Activated T-cell treated with anti-CD3 and anti-CD28 coated beads, Interleukin-2, amount 50 U/mL, for 72 hours (primary cell): ENCODE measurements around the gene MAGOHB. TPM values are rescaled to one million over a fixed set of nuclear protein-coding genes. Genes with fewer than 3 reads are reported as not detected.
A peak's percentile ranks its signal among the peaks of the same experiment; 100 is the strongest.
"Not testable (repeated sequence)": the region's sequence is repeated elsewhere in the genome, so short reads cannot be mapped to it uniquely, and the experiment has no call there.

ENCODE experiments used
- ATAC-seq, 2 donors: fragments of 150-1000 bp; cut with Tn5 transposase; replicated peaks in 1 of 2; 2 replicates each; pipeline ENCODE4 v1.10.0; 2021; ENCODE audit warnings: moderate library complexity in 2 of 2, mild to moderate bottlenecking in 1 of 2
- DNase-seq, 2 donors: peaks; one replicate each; pipeline ENCODE4 v3.0.0; 2021 to 2022; ENCODE audit warnings: mixed read lengths in 1 of 2
- H3K27ac Mint-ChIP-seq: one replicate; pipeline ENCODE4 v1.8.0; 2022; ENCODE audit warnings: mild to moderate bottlenecking, moderate library complexity, mixed read lengths
- H3K27me3 Mint-ChIP-seq: one replicate; pipeline ENCODE4 v1.8.0; 2022; ENCODE audit warnings: low read depth, mixed read lengths
- H3K36me3 Mint-ChIP-seq, 2 donors: one replicate each; pipeline ENCODE4 v1.8.0; 2022; ENCODE audit warnings: mixed read lengths in 2 of 2, mild to moderate bottlenecking in 1 of 2; ENCODE audit not compliant: insufficient read depth in 2 of 2
- H3K4me1 Mint-ChIP-seq: one replicate; pipeline ENCODE4 v1.8.0; 2022; ENCODE audit warnings: low read depth, mixed read lengths
- H3K4me3 Mint-ChIP-seq, 2 donors: one replicate each; pipeline ENCODE4 v1.8.0; 2022; ENCODE audit warnings: mild to moderate bottlenecking in 2 of 2, mixed read lengths in 2 of 2, moderate library complexity in 2 of 2
- H3K9me3 Mint-ChIP-seq, 2 donors: one replicate each; pipeline ENCODE4 v1.8.0; 2022; ENCODE audit warnings: mixed read lengths in 2 of 2
- total RNA-seq, 2 donors: library from RNA; stranded (reverse); gene quantifications; one replicate each; pipeline ENCODE4 v1.2.3, GENCODE V29; 2022

The MAGOHB gene
- total RNA-seq, 2 donors from 2014 or later = 42.7 to 52.5 TPM

- DNase-seq = no peak
- no peaks in the 10 kb centered on the region for H3K9me3 Mint-ChIP-seq
- no peak overlapping the region for H3K4me3 Mint-ChIP-seq
- H3K4me1 Mint-ChIP-seq = no peaks in the 10 kb centered on the region
- ATAC-seq = no peak
- peaks cover 18% of the 10 kb centered on the region for H3K27me3 Mint-ChIP-seq
- no peak overlapping the region for H3K27ac Mint-ChIP-seq
- no peaks in the 10 kb centered on the region for H3K36me3 Mint-ChIP-seq
Observed at GRCh38 chr12:10632226-10632625, 18.8 kb upstream of the MAGOHB start.

- H3K9me3 Mint-ChIP-seq = no peaks in the 10 kb centered on the region
- no peaks in the 10 kb centered on the region for H3K4me1 Mint-ChIP-seq
- H3K4me3 Mint-ChIP-seq = no peak overlapping the region
- no peak for ATAC-seq
- H3K27me3 Mint-ChIP-seq = peaks cover 15% of the 10 kb centered on the region
- no peak for DNase-seq
- no peak overlapping the region for H3K27ac Mint-ChIP-seq
- H3K36me3 Mint-ChIP-seq = no peaks in the 10 kb centered on the region
Observed at GRCh38 chr12:10624605-10625004, 11.2 kb upstream of the MAGOHB start.

- Mint-ChIP-seq H3K27ac (no peak overlapping the region), H3K9me3 (no peaks in the 10 kb centered on the region), H3K4me3 (no peak overlapping the region), H3K36me3 (no peaks in the 10 kb centered on the region), H3K4me1 (no peaks in the 10 kb centered on the region), H3K27me3 (peaks cover 27% of the 10 kb centered on the region)
- ATAC-seq (no peak), DNase-seq (no peak)
Observed at GRCh38 chr12:10623131-10623530, 9.7 kb upstream of the MAGOHB start.

GRCh38 chr12:10621278-10621677 is 7.9 kb upstream of the MAGOHB start:
- Mint-ChIP-seq H3K36me3 (no peaks in the 10 kb centered on the region), H3K4me1 (no peaks in the 10 kb centered on the region), H3K27me3 (peaks cover 41% of the 10 kb centered on the region), H3K27ac (no peak overlapping the region), H3K9me3 (no peaks in the 10 kb centered on the region), H3K4me3 (no peak overlapping the region)
- ATAC-seq (no peak), DNase-seq (no peak)

- ATAC-seq (no peak), DNase-seq (no peak)
- Mint-ChIP-seq H3K4me1 (no peaks in the 10 kb centered on the region), H3K36me3 (no peaks in the 10 kb centered on the region), H3K27ac (no peak overlapping the region), H3K9me3 (no peaks in the 10 kb centered on the region), H3K27me3 (peaks cover 41% of the 10 kb centered on the region), H3K4me3 (no peak overlapping the region)
Observed at GRCh38 chr12:10620078-10620779, 6.8 kb upstream of the MAGOHB start.

- Mint-ChIP-seq H3K4me1 (no peaks in the 10 kb centered on the region), H3K36me3 (peaks cover under 1 to 1% of the 10 kb centered on the region in 2 donors), H3K27me3 (peaks cover 41% of the 10 kb centered on the region), H3K9me3 (no peaks in the 10 kb centered on the region), H3K27ac (no peak overlapping the region), H3K4me3 (no peak overlapping the region)
- ATAC-seq = no peak
- DNase-seq = no peak
Observed at GRCh38 chr12:10618338-10618987, 5.1 kb upstream of the MAGOHB start.

- H3K27me3 Mint-ChIP-seq = peaks cover 41% of the 10 kb centered on the region
- no peak overlapping the region for H3K27ac Mint-ChIP-seq
- H3K9me3 Mint-ChIP-seq = no peaks in the 10 kb centered on the region
- DNase-seq = no peak
- ATAC-seq = no peak
- no peak overlapping the region for H3K4me3 Mint-ChIP-seq
- peaks cover 4 to 5% of the 10 kb centered on the region in 2 donors for H3K36me3 Mint-ChIP-seq
- H3K4me1 Mint-ChIP-seq = no peaks in the 10 kb centered on the region
Observed at GRCh38 chr12:10617863-10618262, 4.5 kb upstream of the MAGOHB start.

- no peaks in the 10 kb centered on the region for H3K9me3 Mint-ChIP-seq
- DNase-seq (no peak), ATAC-seq (no peak)
- H3K27me3 Mint-ChIP-seq = peaks cover 35% of the 10 kb centered on the region
- H3K36me3 Mint-ChIP-seq = peaks cover 4 to 11% of the 10 kb centered on the region in 2 donors
- no peak overlapping the region for H3K4me3 Mint-ChIP-seq
- peaks cover 23% of the 10 kb centered on the region for H3K4me1 Mint-ChIP-seq
- no peak overlapping the region for H3K27ac Mint-ChIP-seq
Observed at GRCh38 chr12:10615532-10615931, 2.1 kb upstream of the MAGOHB start.

GRCh38 chr12:10614056-10614370 is 604 bp upstream of the MAGOHB start:
- Mint-ChIP-seq H3K27me3 (peaks cover 21% of the 10 kb centered on the region), H3K36me3 (peaks cover 7 to 19% of the 10 kb centered on the region in 2 donors), H3K4me3 (peak overlapping the region; percentile 99 to 100), H3K27ac (peak overlapping the region; percentile 100), H3K4me1 (peaks cover 28% of the 10 kb centered on the region), H3K9me3 (no peaks in the 10 kb centered on the region)
- no peak for DNase-seq
- ATAC-seq = peak in 1 of 2 donors; percentile 33

- no peak for DNase-seq
- H3K4me3 Mint-ChIP-seq = peak overlapping the region; percentile 99 to 100
- peak in 1 of 2 donors; percentile 3 for ATAC-seq
- H3K27ac Mint-ChIP-seq = peak overlapping the region; percentile 100
- peaks cover 12% of the 10 kb centered on the region for H3K27me3 Mint-ChIP-seq
- peaks cover 7 to 27% of the 10 kb centered on the region in 2 donors for H3K36me3 Mint-ChIP-seq
- no peaks in the 10 kb centered on the region for H3K9me3 Mint-ChIP-seq
- peaks cover 30% of the 10 kb centered on the region for H3K4me1 Mint-ChIP-seq
Observed at GRCh38 chr12:10612984-10613348, 443 bp downstream of the MAGOHB start.

- H3K4me3 Mint-ChIP-seq = peak overlapping the region; percentile 99 to 100
- H3K36me3 Mint-ChIP-seq = peaks cover 9 to 29% of the 10 kb centered on the region in 2 donors
- H3K4me1 Mint-ChIP-seq = peaks cover 30% of the 10 kb centered on the region
- no peaks in the 10 kb centered on the region for H3K9me3 Mint-ChIP-seq
- H3K27me3 Mint-ChIP-seq = peaks cover 5% of the 10 kb centered on the region
- ATAC-seq (no peak), DNase-seq (no peak)
- H3K27ac Mint-ChIP-seq = peak overlapping the region; percentile 100
Observed at GRCh38 chr12:10612110-10612509, 1.3 kb downstream of the MAGOHB start.

- H3K4me1 Mint-ChIP-seq = peaks cover 30% of the 10 kb centered on the region
- not testable (repeated sequence) for H3K9me3 Mint-ChIP-seq, ATAC-seq, DNase-seq, H3K27me3 Mint-ChIP-seq
- peaks cover 9 to 30% of the 10 kb centered on the region in 2 donors for H3K36me3 Mint-ChIP-seq
- H3K4me3 Mint-ChIP-seq = peak overlapping the region; percentile 99 to 100
- peak overlapping the region; percentile 89 for H3K27ac Mint-ChIP-seq
Observed at GRCh38 chr12:10611258-10611657, 2.2 kb downstream of the MAGOHB start.

GRCh38 chr12:10610188-10610587 is 3.2 kb downstream of the MAGOHB start:
- ATAC-seq = no peak
- DNase-seq = no peak
- H3K4me1 Mint-ChIP-seq = peaks cover 30% of the 10 kb centered on the region
- peak overlapping the region; percentile 40 for H3K27ac Mint-ChIP-seq
- H3K27me3 Mint-ChIP-seq = no peaks in the 10 kb centered on the region
- no peak overlapping the region for H3K4me3 Mint-ChIP-seq
- no peaks in the 10 kb centered on the region for H3K9me3 Mint-ChIP-seq
- H3K36me3 Mint-ChIP-seq = peaks cover 9 to 31% of the 10 kb centered on the region in 2 donors
